Thyroid gland (tissue), 4 donors: Measurements from ENCODE around the gene RAI14. TPM values are rescaled to one million over a fixed set of nuclear protein-coding genes. Genes with fewer than 3 reads are reported as not detected.

Experiments used
- DNase-seq, 2 donors: peaks; one replicate each; pipeline ENCODE4 v3.0.0-alpha.2; 2019
- H3K27ac ChIP-seq, 3 donors: fragments of 200-600 bp; sonication (generic); 1 replicate in 2 of 3; 2 replicates in 1 of 3; pipeline ENCODE4 v1.5.1; 2016 to 2019; ENCODE audit warnings: mild to moderate bottlenecking in 1 of 3, moderate library complexity in 1 of 3
- H3K27me3 ChIP-seq: fragments of 200-600 bp; sonication (generic); one replicate; pipeline ENCODE4 v1.5.1; 2019
- H3K36me3 ChIP-seq, 2 donors: fragments of 200-600 bp; sonication (generic); one replicate each; pipeline ENCODE4 v1.5.1; 2016 to 2019
- H3K4me1 ChIP-seq, 2 donors: fragments of 200-600 bp; sonication (generic); one replicate each; pipeline ENCODE4 v1.5.1; 2017 to 2019
- H3K4me3 ChIP-seq, 3 donors: fragments of 200-600 bp; sonication (generic); replicated peaks in 1 of 3; 1 replicate in 2 of 3; 2 replicates in 1 of 3; pipeline ENCODE4 v1.5.1; 2016; ENCODE audit warnings: mild to moderate bottlenecking in 1 of 3
- H3K9me3 ChIP-seq: fragments of 200-600 bp; sonication (generic); one replicate; pipeline ENCODE4 v1.5.1; 2017
- POLR2A ChIP-seq, 2 donors: fragments of 450-650 bp; IDR thresholded peaks; one replicate each; pipeline ENCODE4 v1.6.1; 2017; ENCODE audit warnings: antibody characterized with exemption in 2 of 2, mild to moderate bottlenecking in 2 of 2, moderate library complexity in 1 of 2
- WGBS, 2 donors: methylation state at CpG; one replicate each; pipeline ENCODE4 v1.1.5; 2017; 5-methylcytosine and 5-hydroxymethylcytosine counted together
- intact Hi-C: fragments of 100-400 bp; cut with DNase I; formaldehyde crosslinking; loops from one replicate; pipeline ENCODE4 v1.15.1; 2023
- total RNA-seq, 4 donors: library from RNA; depleted of rRNA; stranded (reverse); fragments of >200 nt; gene quantifications; one replicate each; pipeline ENCODE4 v1.2.3, GENCODE V29; 2016
- TF ChIP-seq, protein P1 (sequence below), 6 experiments: fragments of 200-600 bp in 3 of 6; fragments of 450-650 bp in 3 of 6; sonication (generic) in 3 of 6; IDR thresholded peaks; one replicate each; pipeline ENCODE4 v1.5.1; 2016 to 2019; ENCODE audit warnings: antibody characterized with exemption in 6 of 6, mild to moderate bottlenecking in 2 of 6, inconsistent platforms in 1 of 6, moderate library complexity in 1 of 6

The RAI14 gene
- total RNA-seq, 4 donors from 2014 or later, result 16.9 to 23.5 (median 20.8) TPM

DNA sequence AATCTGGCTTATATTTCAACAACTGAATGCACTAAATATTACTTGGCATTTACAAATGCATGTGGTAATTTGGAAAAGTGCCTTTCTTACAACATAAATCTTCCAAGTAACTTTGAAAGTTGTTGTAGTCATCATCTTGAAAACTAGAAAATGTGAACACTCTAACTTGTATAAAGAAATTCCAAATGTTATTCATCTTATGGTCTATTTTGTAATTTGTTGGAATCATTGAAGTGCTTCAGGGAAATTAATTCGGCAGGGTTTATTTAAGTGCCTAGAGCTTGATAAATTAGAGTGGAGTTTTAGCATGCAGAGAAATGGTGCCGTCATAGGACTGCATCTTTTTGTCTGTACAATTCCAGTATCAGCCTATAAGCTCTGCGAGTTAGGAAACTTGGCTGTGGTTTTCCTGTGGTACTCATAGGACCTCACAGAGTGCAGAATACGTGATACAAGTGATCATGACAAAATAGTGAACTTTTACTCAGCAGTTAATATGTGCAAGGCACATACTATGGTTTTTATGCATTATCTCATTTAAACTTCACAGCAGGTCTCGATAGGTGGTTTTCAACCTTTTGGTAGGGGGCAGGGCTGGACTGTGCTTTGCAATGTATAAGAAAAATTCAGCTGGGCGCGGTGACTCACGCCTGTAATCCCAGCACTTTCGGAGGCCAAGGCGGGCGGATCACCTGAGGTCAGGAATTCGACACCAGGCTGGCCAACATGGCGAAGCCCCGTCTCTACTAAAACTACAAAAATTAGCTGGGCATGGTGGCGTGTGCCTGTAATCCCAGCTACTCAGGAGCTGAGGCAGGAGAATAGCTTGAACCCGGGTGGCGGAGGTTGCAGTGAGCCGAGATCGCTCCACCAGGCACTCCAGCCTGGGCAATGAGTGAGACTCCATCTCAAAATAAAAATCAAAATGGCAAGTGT is 79.6 kb downstream of the RAI14 start:
- Histone ChIP-seq H3K4me1 (peaks cover 0 to 5% of the 10 kb centered on the region in 2 donors), H3K27me3 (no peaks in the 10 kb centered on the region), H3K4me3 (no peak overlapping the region), H3K9me3 (no peaks in the 10 kb centered on the region), H3K27ac (no peak overlapping the region), H3K36me3 (no peaks in the 10 kb centered on the region)
- 93 to 94% methylated on average over 19 of the region's 19 CpGs for WGBS, 2 donors
- DNase-seq, result no peak
- TF ChIP-seq POLR2A (IDR thresholded peaks at IDR 0.05), result no peak
- TF ChIP-seq, protein P1, sequence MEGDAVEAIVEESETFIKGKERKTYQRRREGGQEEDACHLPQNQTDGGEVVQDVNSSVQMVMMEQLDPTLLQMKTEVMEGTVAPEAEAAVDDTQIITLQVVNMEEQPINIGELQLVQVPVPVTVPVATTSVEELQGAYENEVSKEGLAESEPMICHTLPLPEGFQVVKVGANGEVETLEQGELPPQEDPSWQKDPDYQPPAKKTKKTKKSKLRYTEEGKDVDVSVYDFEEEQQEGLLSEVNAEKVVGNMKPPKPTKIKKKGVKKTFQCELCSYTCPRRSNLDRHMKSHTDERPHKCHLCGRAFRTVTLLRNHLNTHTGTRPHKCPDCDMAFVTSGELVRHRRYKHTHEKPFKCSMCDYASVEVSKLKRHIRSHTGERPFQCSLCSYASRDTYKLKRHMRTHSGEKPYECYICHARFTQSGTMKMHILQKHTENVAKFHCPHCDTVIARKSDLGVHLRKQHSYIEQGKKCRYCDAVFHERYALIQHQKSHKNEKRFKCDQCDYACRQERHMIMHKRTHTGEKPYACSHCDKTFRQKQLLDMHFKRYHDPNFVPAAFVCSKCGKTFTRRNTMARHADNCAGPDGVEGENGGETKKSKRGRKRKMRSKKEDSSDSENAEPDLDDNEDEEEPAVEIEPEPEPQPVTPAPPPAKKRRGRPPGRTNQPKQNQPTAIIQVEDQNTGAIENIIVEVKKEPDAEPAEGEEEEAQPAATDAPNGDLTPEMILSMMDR (IDR thresholded peaks at IDR 0.05), result no peak
- intact Hi-C loops, result no loop called here

DNA sequence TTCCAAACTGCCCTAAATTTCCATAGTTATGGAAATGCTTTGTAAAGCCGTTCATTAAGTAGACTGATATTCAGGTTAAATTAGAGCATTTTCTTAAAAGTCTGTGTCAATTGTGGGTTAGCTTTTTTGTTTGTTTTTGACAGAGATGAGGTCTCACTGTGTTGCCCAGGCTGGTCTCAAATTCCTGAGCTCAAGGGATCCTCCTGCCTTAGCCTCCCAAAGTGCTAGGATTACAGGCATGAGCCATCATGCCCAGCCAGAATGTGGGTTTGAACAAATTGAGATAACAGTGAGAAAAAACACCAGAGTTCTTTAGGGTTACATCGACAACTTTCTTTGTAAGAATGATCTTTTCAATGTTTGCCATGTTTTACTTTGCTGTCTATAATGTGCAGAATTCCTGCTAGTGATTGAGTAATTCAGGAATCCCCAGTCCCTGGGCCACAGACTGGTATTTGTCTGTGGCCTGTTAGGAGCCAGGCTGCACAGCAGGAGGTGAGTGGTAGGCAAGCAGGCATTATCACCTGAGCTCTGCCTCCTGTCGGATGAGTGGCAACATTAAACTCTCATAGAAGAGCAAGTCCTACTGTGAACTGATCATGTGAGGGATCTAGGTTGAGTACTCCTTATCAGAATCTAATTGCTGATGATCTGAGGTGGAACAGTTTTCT is 80.5 kb downstream of the RAI14 start:
- intact Hi-C loops, result no loop called here
- no peaks in the 10 kb centered on the region for H3K27me3 ChIP-seq
- peaks cover 0 to 5% of the 10 kb centered on the region in 2 donors for H3K4me1 ChIP-seq
- no peak for DNase-seq
- H3K9me3 ChIP-seq, result no peaks in the 10 kb centered on the region
- no peak for TF ChIP-seq POLR2A (IDR thresholded peaks at IDR 0.05)
- TF ChIP-seq, protein P1 (IDR thresholded peaks at IDR 0.05), result no peak
- WGBS, 2 donors, result 93 to 100% methylated on average over 3 of the region's 3 CpGs
- H3K36me3 ChIP-seq, result no peaks in the 10 kb centered on the region
- H3K27ac ChIP-seq, result no peak overlapping the region
- no peak overlapping the region for H3K4me3 ChIP-seq

DNA sequence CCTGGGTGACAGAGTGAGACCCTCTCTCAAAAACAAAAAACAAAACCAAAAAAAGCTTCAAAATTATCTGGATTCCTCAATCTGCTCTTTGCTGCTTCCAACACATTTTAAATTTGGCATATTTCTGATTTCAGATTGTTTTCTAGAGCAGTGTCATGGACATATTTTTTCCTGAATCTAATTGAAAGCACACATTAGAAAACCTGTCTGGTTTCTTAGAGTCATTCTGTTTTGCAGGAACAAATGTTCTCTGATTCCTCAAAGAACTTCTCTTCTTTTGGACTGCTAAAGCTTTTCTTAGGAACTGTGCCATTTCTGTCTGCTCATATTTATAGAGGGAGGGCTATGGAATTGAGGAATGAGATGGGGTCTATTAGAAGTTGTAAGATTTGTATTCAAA is 81.6 kb downstream of the RAI14 start:
- H3K9me3 ChIP-seq, result no peaks in the 10 kb centered on the region
- H3K27me3 ChIP-seq, result no peaks in the 10 kb centered on the region
- TF ChIP-seq, protein P1 (IDR thresholded peaks at IDR 0.05), result no peak
- TF ChIP-seq POLR2A (IDR thresholded peaks at IDR 0.05), result no peak
- intact Hi-C loops, result no loop called here
- H3K27ac ChIP-seq, result no peak overlapping the region
- peaks cover 0 to 5% of the 10 kb centered on the region in 2 donors for H3K4me1 ChIP-seq
- no peak overlapping the region for H3K4me3 ChIP-seq
- H3K36me3 ChIP-seq, result no peaks in the 10 kb centered on the region
- DNase-seq, result no peak

DNA sequence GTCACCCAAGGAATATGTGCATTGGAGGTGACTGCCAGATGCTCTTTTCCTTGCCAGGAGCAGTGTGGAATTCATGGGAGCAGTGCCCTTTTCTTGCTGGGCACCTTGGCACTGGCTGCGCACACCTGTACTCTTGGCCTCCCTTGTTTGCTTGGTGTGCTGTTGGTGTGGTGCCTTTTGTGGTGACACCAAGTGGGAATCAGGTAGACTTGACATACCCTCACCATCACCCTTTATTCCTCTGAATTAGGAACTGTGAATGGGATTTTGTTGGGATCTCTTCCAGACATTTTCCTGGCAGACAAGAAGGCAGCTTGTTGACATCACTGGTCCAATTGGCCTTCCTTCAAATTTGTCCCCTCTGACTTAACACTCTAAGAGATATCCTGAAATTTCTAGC is 82.3 kb downstream of the RAI14 start:
- H3K9me3 ChIP-seq, result no peaks in the 10 kb centered on the region
- intact Hi-C loops, result no loop called here
- no peak for TF ChIP-seq POLR2A (IDR thresholded peaks at IDR 0.05)
- TF ChIP-seq, protein P1 (IDR thresholded peaks at IDR 0.05), result no peak
- no peak overlapping the region for H3K4me3 ChIP-seq
- H3K27me3 ChIP-seq, result no peaks in the 10 kb centered on the region
- H3K4me1 ChIP-seq, result peaks cover 0 to 5% of the 10 kb centered on the region in 2 donors
- no peak overlapping the region for H3K27ac ChIP-seq
- WGBS, 2 donors, result 80 to 100% methylated on average over 1 of the region's 1 CpG
- H3K36me3 ChIP-seq, result no peaks in the 10 kb centered on the region
- DNase-seq, result no peak

DNA sequence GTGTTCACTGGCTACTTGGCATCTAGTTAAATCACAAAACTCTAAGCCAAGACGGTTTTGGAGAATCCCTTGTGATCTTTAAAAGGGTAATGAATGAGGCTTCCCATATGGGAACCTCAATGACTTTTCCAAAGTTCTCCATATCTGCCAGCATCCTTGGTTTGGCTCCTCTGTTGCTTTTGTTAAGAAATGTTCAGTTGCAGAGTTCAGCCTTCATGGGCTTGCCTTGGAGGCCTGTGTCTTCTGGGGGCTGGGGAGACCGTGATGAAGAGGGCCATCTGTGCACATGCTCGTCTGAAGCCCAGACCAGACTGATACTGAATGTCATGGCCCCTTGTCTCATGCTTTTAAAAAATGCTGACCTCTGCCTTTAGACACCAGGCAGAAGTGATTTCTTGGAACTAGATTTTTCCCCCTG is 84.3 kb downstream of the RAI14 start:
- TF ChIP-seq, protein P1 (IDR thresholded peaks at IDR 0.05), result no peak
- TF ChIP-seq POLR2A (IDR thresholded peaks at IDR 0.05), result no peak
- no peak for DNase-seq
- intact Hi-C loops, result no loop called here
- Histone ChIP-seq H3K9me3 (no peaks in the 10 kb centered on the region), H3K4me3 (no peak overlapping the region), H3K36me3 (no peaks in the 10 kb centered on the region), H3K27ac (no peak overlapping the region), H3K4me1 (peaks cover 0 to 9% of the 10 kb centered on the region in 2 donors), H3K27me3 (no peaks in the 10 kb centered on the region)
- 58 to 76% methylated on average over 3 of the region's 3 CpGs for WGBS, 2 donors
